Effector memory CD4-positive, alpha-beta T cell (primary cell): ENCODE results near the gene PLA2R1.

Source experiments
- DNase-seq, 3 donors: peaks; one replicate each; pipeline ENCODE4 v3.0.0-alpha.2; 2020
- H3K27ac ChIP-seq: 2 replicates; pipeline ENCODE4 v1.7.0; 2013; ENCODE audit warnings: mild to moderate bottlenecking, low read length, moderate library complexity; ENCODE audit not compliant: insufficient read depth, poor library complexity, severe bottlenecking
- H3K27me3 ChIP-seq: replicated peaks from 2 replicates; pipeline ENCODE4 v1.7.0; 2013; ENCODE audit warnings: mild to moderate bottlenecking, low read length; ENCODE audit not compliant: insufficient read depth, control insufficient read depth, poor library complexity, severe bottlenecking
- H3K36me3 ChIP-seq: 2 replicates; pipeline ENCODE4 v1.7.0; 2013; ENCODE audit warnings: mild to moderate bottlenecking, low read length, moderate library complexity; ENCODE audit not compliant: control insufficient read depth, insufficient read depth
- H3K4me1 ChIP-seq: 2 replicates; pipeline ENCODE4 v1.7.0; 2013; ENCODE audit warnings: low read length, mild to moderate bottlenecking; ENCODE audit not compliant: control insufficient read depth, insufficient read depth, poor library complexity, severe bottlenecking
- H3K4me3 ChIP-seq: 2 replicates; pipeline ENCODE4 v1.7.0; 2013; ENCODE audit warnings: low read length, low read depth, mild to moderate bottlenecking; ENCODE audit not compliant: insufficient read depth, poor library complexity, severe bottlenecking
- H3K9me3 ChIP-seq: 2 replicates; pipeline ENCODE4 v1.7.0; 2013; ENCODE audit warnings: mild to moderate bottlenecking, low read length, moderate library complexity; ENCODE audit not compliant: control insufficient read depth

Gene PLA2R1

GRCh38 chr2:159892990-159893810, 169.2 kb downstream of the PLA2R1 start:
- no peak for DNase-seq
- Histone ChIP-seq H3K36me3 (peaks cover 19% of the 10 kb centered on the region), H3K27me3 (no peaks in the 10 kb centered on the region), H3K4me1 (no peaks in the 10 kb centered on the region), H3K4me3 (no peak overlapping the region), H3K9me3 (no peaks in the 10 kb centered on the region), H3K27ac (no peak overlapping the region)

- Histone ChIP-seq H3K4me1 (no peaks in the 10 kb centered on the region), H3K9me3 (no peaks in the 10 kb centered on the region), H3K27ac (no peak overlapping the region), H3K27me3 (no peaks in the 10 kb centered on the region), H3K4me3 (no peak overlapping the region), H3K36me3 (peaks cover 18% of the 10 kb centered on the region)
- DNase-seq = no peak
Observed at GRCh38 chr2:159891917-159892730, 170.3 kb downstream of the PLA2R1 start.

- H3K4me3 ChIP-seq = no peak overlapping the region
- no peak overlapping the region for H3K27ac ChIP-seq
- H3K9me3 ChIP-seq = no peaks in the 10 kb centered on the region
- no peaks in the 10 kb centered on the region for H3K27me3 ChIP-seq
- H3K36me3 ChIP-seq = peaks cover 22% of the 10 kb centered on the region
- H3K4me1 ChIP-seq = no peaks in the 10 kb centered on the region
- DNase-seq = no peak
Observed at GRCh38 chr2:159891267-159891588, 171.2 kb downstream of the PLA2R1 start.

- no peak overlapping the region for H3K27ac ChIP-seq
- no peaks in the 10 kb centered on the region for H3K9me3 ChIP-seq
- DNase-seq = no peak
- H3K36me3 ChIP-seq = peaks cover 26% of the 10 kb centered on the region
- no peaks in the 10 kb centered on the region for H3K27me3 ChIP-seq
- H3K4me1 ChIP-seq = no peaks in the 10 kb centered on the region
- no peak overlapping the region for H3K4me3 ChIP-seq
Observed at GRCh38 chr2:159890551-159891266, 171.7 kb downstream of the PLA2R1 start.

- H3K36me3 ChIP-seq = peaks cover 43% of the 10 kb centered on the region
Observed at GRCh38 chr2:159882130-159882745, 180.2 kb downstream of the PLA2R1 start.

More at GRCh38 chr2:159882130-159882745, 180.2 kb downstream of the PLA2R1 start:
- Histone ChIP-seq H3K4me1 (no peaks in the 10 kb centered on the region), H3K27me3 (no peaks in the 10 kb centered on the region), H3K4me3 (no peak overlapping the region), H3K9me3 (no peaks in the 10 kb centered on the region), H3K27ac (no peak overlapping the region)
- no peak for DNase-seq
